ENCODE results near the gene DGUOK.

GRCh38 chr2:73889206-73889605, 37.5 kb upstream of the DGUOK start:
- TF ChIP-seq DPF2 (IDR thresholded peaks at IDR 0.05) (no peak), CTCF (IDR thresholded peaks at IDR 0.05 in 2 of 3, conservative IDR thresholded peaks at IDR 0.05 in 1 of 3; ENCODE audit: control insufficient read depth in 2 of 3, extremely low read depth in 1 of 3, insufficient read depth in 1 of 3, low read depth in 3 of 3, low read length in 3 of 3) (no peak), SMC3 (IDR thresholded peaks at IDR 0.05; ENCODE audit: borderline replicate concordance, low read length) (no peak), RCOR1 (conservative IDR thresholded peaks at IDR 0.05; ENCODE audit: low read depth, low read length) (no peak), RFX5 (IDR thresholded peaks at IDR 0.05; ENCODE audit: low read depth, low read length) (no peak), SREBF1 (IDR thresholded peaks at IDR 0.05; ENCODE audit: low read length) (no peak), EP300 (IDR thresholded peaks at IDR 0.05; ENCODE audit: borderline replicate concordance in 1 of 2, control insufficient read depth in 1 of 2, low read depth in 2 of 2, low read length in 2 of 2) (no peak), CBFB (IDR thresholded peaks at IDR 0.05; ENCODE audit: low read depth) (no peak), CHD4 (IDR thresholded peaks at IDR 0.05) (no peak), YY1 (IDR thresholded peaks at IDR 0.05; ENCODE audit: low read depth, low read length) (no peak), FOXM1 (IDR thresholded peaks at IDR 0.05; ENCODE audit: low read depth, low read length) (no peak), SIX5 (IDR thresholded peaks at IDR 0.05; ENCODE audit: low read depth, low read length, severe bottlenecking) (no peak), NFXL1 (IDR thresholded peaks at IDR 0.05; ENCODE audit: borderline replicate concordance) (no peak)

Measured in GM12878 (cell line).